NCI-H524 (cell line): ENCODE data around the gene RNPEPL1.

ENCODE experiments used
- DNase-seq, 2 experiments: peaks; one replicate each; lab custom pipeline; 2025; lab: John Stamatoyannopoulos, UW

RNPEPL1 gene

GRCh38 chr2:240577281-240578109 is 9.2 kb downstream of the RNPEPL1 start:
- DNase-seq: no peak

GRCh38 chr2:240578110-240578450 is 9.8 kb downstream of the RNPEPL1 start:
- DNase-seq: no peak

GRCh38 chr2:240578488-240578887 is 10.2 kb downstream of the RNPEPL1 start:
- no peak for DNase-seq

GRCh38 chr2:240579071-240579762 is 10.9 kb downstream of the RNPEPL1 start:
- DNase-seq: no peak

DNA sequence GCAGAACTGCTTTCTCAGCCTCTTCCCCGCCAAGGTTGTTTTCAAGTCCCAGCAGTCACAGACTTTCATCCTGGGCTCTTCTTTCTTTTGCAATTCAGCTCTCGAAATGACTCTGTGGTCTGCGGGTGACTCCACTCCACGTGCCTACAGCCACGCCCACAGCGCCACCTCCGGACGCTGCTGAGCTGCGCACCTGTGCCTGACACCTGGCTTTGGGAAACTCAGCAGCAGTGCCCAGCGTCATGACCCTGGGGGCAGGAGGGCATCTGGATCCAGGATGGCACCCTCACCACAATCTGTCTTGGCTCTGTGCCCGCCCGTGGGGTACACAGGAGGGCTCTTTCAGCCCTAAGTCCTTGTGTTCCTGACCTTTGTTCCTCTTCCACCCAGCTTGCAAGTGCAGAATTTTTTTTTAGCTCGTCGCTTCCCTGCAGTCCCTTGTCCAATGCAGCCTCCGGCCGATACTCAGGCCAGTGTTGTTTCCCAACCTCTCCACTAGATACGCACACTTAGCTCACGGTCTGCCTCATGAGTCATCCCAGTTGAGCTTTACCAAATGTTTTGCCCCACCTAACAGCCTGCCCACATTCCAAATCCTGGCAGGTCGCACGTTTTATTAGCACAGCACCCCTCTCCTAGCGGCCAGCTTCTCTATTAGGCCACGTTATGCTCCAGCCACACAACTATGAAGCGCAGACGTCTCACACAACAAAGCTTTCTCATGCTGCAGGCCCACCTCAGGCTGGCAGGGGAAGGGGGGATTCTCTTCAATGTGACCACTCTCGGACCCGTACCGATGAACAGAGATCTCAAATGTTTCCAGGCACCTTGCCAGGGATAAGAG is 11.7 kb downstream of the RNPEPL1 start:
- DNase-seq: peak; percentile 45 to 88

GRCh38 chr2:240581811-240582210 is 13.5 kb downstream of the RNPEPL1 start:
- DNase-seq: no peak

- DNase-seq: no peak
Observed at GRCh38 chr2:240582781-240583180, 14.5 kb downstream of the RNPEPL1 start.

GRCh38 chr2:240583774-240584173 is 15.5 kb downstream of the RNPEPL1 start:
- DNase-seq: no peak

- peak; percentile 98 to 99 for DNase-seq
Observed at GRCh38 chr2:240584486-240585031, 16.3 kb downstream of the RNPEPL1 start.

GRCh38 chr2:240585101-240585500 is 16.8 kb downstream of the RNPEPL1 start:
- no peak for DNase-seq

- DNase-seq: no peak
Observed at GRCh38 chr2:240585681-240586197, 17.5 kb downstream of the RNPEPL1 start.

DNA sequence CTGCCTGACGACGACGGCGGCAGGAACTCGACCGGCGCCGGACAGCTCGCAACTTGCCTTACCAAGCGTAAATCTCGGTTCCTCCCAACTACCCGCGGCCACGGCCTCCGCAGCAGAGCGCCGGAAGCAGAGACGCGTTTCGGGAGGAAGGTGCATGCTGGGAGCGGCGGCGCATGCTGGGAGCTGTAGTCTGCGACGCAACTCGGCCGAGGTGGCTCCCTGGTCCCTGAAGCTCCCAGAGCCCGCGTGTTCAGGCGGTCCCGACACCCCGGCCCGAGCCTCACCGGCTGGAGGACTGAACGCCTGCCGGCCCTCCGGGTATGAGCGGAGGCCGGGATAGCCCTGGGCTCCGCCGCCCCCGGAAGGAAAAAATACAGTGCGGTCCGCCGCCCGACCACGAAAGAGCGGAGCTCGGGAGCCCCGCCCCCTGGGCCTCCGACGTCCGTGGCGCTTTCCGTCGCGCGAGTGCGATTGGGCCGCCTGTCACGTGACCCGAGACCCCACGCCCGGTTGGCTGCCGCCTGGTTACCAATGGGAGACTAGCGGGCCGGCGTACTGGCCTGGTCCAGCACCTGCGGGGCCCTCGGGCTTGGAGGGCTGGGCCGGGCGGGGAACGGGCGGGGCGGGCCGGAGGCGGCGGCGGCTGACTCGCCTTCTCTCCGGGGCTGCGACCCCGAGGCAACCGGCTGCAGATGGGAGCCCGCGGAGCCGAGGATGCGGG is 18.1 kb downstream of the RNPEPL1 start, which contains the start of gene CAPN10:
Gene CAPN10 (plus strand): TSS at position 537 of the 721 bp plus-strand sequence. CDS start 178 bp downstream, at position 715.
- DNase-seq: peak; percentile 85 to 92

DNA sequence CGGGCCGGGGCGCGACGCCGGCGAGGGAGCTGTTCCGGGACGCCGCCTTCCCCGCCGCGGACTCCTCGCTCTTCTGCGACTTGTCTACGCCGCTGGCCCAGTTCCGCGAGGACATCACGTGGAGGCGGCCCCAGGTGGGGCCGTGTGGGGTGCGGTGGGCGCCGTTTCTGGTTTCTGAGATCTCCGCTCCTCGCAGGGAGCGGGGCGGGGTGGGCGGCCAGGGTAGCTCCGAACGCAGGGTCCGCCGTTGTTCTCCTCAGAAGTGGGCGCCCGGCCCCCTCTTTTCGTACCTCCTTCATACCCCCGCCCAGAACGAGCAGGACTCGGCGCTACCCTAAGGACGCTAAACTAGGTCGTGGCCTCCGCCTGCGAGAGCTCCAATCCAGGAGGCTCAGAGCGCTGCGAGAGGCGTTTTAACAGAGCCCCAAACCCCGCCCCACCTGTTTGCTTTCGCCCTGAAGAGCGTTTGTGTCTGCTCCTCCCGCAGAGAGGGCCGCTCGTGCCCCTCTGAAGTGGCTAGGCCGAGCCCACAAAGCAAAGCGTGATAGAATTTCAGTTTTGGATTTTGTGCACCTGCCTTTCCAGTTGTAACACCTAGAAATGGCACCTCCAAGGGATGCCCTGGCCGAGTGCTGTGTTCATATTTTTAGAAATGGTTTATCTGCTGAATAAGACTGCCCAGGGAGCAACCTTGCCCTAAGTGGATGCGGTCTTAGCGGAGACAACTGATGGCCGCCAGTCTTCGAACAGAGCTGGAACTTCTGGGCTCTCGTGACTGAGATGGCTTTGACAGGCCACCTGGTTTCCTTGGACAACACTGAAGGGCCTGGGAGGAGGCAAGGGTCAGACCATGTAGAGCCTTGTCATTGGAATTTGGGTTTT is 18.9 kb downstream of the RNPEPL1 start:
- peak in 1 of 2 experiments; percentile 38 for DNase-seq

DNA sequence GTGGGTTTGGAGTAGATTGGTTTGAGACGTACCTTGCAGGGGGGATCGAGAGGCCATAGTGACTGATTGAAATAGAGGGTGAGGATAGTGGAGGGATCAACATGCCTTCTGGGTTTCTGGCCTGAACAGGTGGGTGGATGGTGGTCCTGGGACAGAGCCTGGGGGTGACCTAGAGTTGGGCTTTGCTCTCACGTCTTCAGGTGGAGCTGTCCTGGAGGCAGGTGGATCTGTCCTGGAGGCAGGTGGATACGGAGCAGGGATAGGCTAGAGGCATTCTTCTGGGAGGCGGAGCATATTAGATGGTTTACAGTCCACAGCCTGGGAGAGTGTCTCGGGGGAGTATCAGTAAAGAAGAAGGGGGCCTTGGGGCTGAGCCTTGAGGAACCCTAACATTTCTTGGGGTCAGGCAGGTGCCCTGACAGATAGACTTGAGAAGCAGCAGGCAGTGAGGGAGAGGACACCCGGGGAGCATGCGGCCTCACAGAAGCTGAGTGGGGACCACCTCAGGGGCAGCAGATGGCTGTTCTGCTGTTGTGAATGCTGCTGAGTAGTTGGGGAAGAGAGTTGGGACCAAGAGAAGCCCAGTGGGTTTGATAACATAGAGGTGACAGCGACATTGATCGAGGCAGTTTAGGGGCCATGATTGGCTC is 19.8 kb downstream of the RNPEPL1 start:
- no peak for DNase-seq

DNA sequence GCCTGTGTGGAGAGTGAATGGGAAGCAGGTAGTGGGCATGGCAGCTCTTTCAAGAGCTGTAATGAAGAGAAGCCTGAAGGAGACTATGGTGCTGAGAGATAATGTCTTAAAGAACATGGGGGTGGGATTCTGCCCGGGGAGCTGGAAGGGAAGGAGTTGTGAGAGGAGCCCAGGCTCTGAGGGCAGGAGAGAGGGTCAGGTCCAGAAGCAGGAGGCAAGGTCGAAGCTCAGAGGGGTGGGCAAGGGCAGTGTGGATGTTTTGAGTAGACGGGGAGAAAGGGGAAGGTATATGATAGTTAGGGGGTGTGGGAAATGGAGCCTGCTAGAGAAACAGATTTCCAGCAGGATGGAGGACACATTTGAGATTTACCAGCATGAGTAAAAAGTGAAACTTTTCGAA is 20.4 kb downstream of the RNPEPL1 start:
- DNase-seq: no peak

- DNase-seq: no peak
Observed at GRCh38 chr2:240589375-240589774, 21.1 kb downstream of the RNPEPL1 start.

DNA sequence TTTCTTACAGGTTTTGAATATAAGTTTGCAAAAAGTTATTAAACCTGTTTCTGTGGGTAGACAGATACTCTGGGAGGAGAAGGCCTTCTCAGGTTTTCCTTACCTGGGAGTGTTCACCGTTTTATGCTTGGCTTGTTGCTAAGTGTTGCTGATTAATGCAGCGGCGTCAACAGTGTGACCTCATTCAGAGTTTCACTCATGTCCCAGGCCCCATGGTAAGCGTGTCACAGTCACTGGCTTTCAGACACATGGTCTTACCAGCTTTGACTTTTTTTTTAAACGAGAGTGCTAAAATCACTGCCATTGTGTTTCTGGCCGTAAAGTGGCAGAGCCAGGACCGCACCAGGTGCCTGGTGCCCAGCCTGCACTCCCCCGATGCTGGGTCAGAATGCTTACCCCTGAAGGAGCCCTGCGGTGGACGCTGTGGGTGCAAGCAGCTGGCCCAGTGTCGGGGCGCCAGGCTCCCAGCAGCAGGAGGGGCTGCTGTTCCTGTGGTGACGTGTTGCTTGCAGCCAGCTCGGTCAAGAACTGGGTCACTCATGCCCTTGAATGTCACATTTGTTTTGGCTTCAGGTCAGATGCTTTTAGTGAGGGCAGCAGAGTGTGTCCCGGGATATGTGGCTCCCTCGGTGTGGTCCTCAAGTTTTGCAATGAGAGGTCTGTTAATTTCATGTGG is 21.7 kb downstream of the RNPEPL1 start:
- DNase-seq: no peak

GRCh38 chr2:240590681-240591111 is 22.4 kb downstream of the RNPEPL1 start:
- DNase-seq: no peak

- DNase-seq: no peak
Observed at GRCh38 chr2:240591226-240591625, 22.9 kb downstream of the RNPEPL1 start.
